HG02852 (cell line): Measurements from ENCODE around the gene NPAS3.

ENCODE experiments used
- ATAC-seq: cut with Tn5 transposase; IDR thresholded peaks from one replicate; pipeline ENCODE4 v1.9.1; 2021; ENCODE audit warnings: mild to moderate bottlenecking, moderate library complexity; ENCODE audit not compliant: unreplicated experiment

Gene NPAS3

GRCh38 chr14:33534104-33534503 is 595.4 kb downstream of the NPAS3 start:
- no peak for ATAC-seq

- ATAC-seq, result no peak
These were observed 596.0 kb downstream of the NPAS3 start for GRCh38 chr14:33534632-33535031.

- ATAC-seq, result no peak
These were observed 601.3 kb downstream of the NPAS3 start for GRCh38 chr14:33539918-33540357.

- no peak for ATAC-seq
These were observed 602.5 kb downstream of the NPAS3 start for GRCh38 chr14:33541171-33541570.

- ATAC-seq, result no peak
These were observed 603.9 kb downstream of the NPAS3 start for GRCh38 chr14:33542338-33543287.

- no peak for ATAC-seq
These were observed 607.0 kb downstream of the NPAS3 start for GRCh38 chr14:33545696-33546095.

GRCh38 chr14:33548606-33549005 is 609.9 kb downstream of the NPAS3 start:
- no peak for ATAC-seq

- no peak for ATAC-seq
These were observed 613.3 kb downstream of the NPAS3 start for GRCh38 chr14:33551963-33552362.

GRCh38 chr14:33553706-33554278 is 615.1 kb downstream of the NPAS3 start:
- ATAC-seq, result no peak

GRCh38 chr14:33554988-33555387 is 616.3 kb downstream of the NPAS3 start:
- ATAC-seq, result no peak

- no peak for ATAC-seq
These were observed 617.2 kb downstream of the NPAS3 start for GRCh38 chr14:33555710-33556350.

GRCh38 chr14:33556382-33557121 is 617.9 kb downstream of the NPAS3 start:
- ATAC-seq, result no peak

- no peak for ATAC-seq
These were observed 622.2 kb downstream of the NPAS3 start for GRCh38 chr14:33560718-33561431.

GRCh38 chr14:33561488-33562175 is 623.0 kb downstream of the NPAS3 start:
- no peak for ATAC-seq

GRCh38 chr14:33563191-33563900 is 624.7 kb downstream of the NPAS3 start:
- ATAC-seq, result no peak

GRCh38 chr14:33563901-33564197 is 625.2 kb downstream of the NPAS3 start:
- no peak for ATAC-seq

- ATAC-seq, result peak; percentile 57
These were observed 626.3 kb downstream of the NPAS3 start for GRCh38 chr14:33564774-33565630.

- ATAC-seq, result no peak
These were observed 627.4 kb downstream of the NPAS3 start for GRCh38 chr14:33566082-33566481.
